ENCODE measurements around the gene C16orf82. TPM values are rescaled to one million over a fixed set of nuclear protein-coding genes. Genes with fewer than 3 reads are reported as not detected.

The C16orf82 gene
- total RNA-seq, 1 experiment from 2014 or later = not detected

- H3K27ac Mint-ChIP-seq = no peak overlapping the region
- no peaks in the 10 kb centered on the region; the same call in 1 of the 2 replicates for H3K27me3 Mint-ChIP-seq (ENCODE audit: low read depth)
- H3K4me3 Mint-ChIP-seq = no peak overlapping the region
- ChIA-PET CTCF (no interaction called here), POLR2A (no interaction called here)
- H3K4me1 Mint-ChIP-seq = 0 out of 2 replicates have a peak, but pooled peaks cover 2% of the 10 kb centered on the region
- H3K36me3 Mint-ChIP-seq = no peaks in the 10 kb centered on the region
- no peak for TF ChIP-seq ELF4 (CRISPR knock-in tag; IDR thresholded peaks at IDR 0.05; ENCODE audit: low read depth)
- no peak for TF ChIP-seq ARID4B (CRISPR knock-in tag; IDR thresholded peaks at IDR 0.05; ENCODE audit: borderline replicate concordance)
- no peak for TF ChIP-seq MYBL2 (CRISPR knock-in tag; IDR thresholded peaks at IDR 0.05)
- no peak for TF ChIP-seq ZNF396 (CRISPR knock-in tag; IDR thresholded peaks at IDR 0.05; ENCODE audit: borderline replicate concordance)
- TF ChIP-seq TCF7 (CRISPR knock-in tag; IDR thresholded peaks at IDR 0.05; ENCODE audit: low read depth) = no peak
- TF ChIP-seq ERG (CRISPR knock-in tag; IDR thresholded peaks at IDR 0.05) = no peak
- TF ChIP-seq ZNF416 (CRISPR knock-in tag; IDR thresholded peaks at IDR 0.05) = no peak
- TF ChIP-seq MLX (CRISPR knock-in tag; IDR thresholded peaks at IDR 0.05) = no peak
- no peak for TF ChIP-seq TEAD4 (CRISPR knock-in tag; IDR thresholded peaks at IDR 0.05)
- no peak for TF ChIP-seq ZNF263 (CRISPR knock-in tag; IDR thresholded peaks at IDR 0.05; ENCODE audit: low read depth)
- TF ChIP-seq NFYB (CRISPR knock-in tag; conservative IDR thresholded peaks at IDR 0.05; ENCODE audit: low read depth) = no peak
- ATAC-seq = no peak
- DNase-seq (ENCODE audit: low spot score) = no peak
- peaks cover 9% of the 10 kb centered on the region for H3K9me3 Mint-ChIP-seq
Observed at GRCh38 chr16:27028591-27029110, 38.1 kb upstream of the C16orf82 start.

GRCh38 chr16:27029525-27029924, 37.2 kb upstream of the C16orf82 start:
- Mint-ChIP-seq H3K36me3 (no peaks in the 10 kb centered on the region), H3K4me3 (no peak overlapping the region), H3K9me3 (peaks cover 9% of the 10 kb centered on the region), H3K4me1 (0 out of 2 replicates have a peak, but pooled peaks cover 2% of the 10 kb centered on the region), H3K27me3 (ENCODE audit: low read depth) (no peaks in the 10 kb centered on the region; the same call in 1 of the 2 replicates), H3K27ac (no peak overlapping the region)
- DNase-seq (ENCODE audit: low spot score) (no peak), ATAC-seq (no peak)
- POLR2A ChIA-PET = no interaction called here
- TF ChIP-seq ZNF121 (CRISPR knock-in tag; IDR thresholded peaks at IDR 0.05) = no peak
- no peak for TF ChIP-seq NR1H2 (CRISPR knock-in tag; IDR thresholded peaks at IDR 0.05)
- TF ChIP-seq E2F4 (CRISPR knock-in tag; IDR thresholded peaks at IDR 0.05; ENCODE audit: borderline replicate concordance, low read depth) = no peak
- TF ChIP-seq ZNF416 (CRISPR knock-in tag; IDR thresholded peaks at IDR 0.05) = no peak
- TF ChIP-seq NFE2L1 (CRISPR knock-in tag; IDR thresholded peaks at IDR 0.05) = no peak
- no peak for TF ChIP-seq SP1 (CRISPR knock-in tag; conservative IDR thresholded peaks at IDR 0.05)
- no peak for TF ChIP-seq ZSCAN18 (CRISPR knock-in tag; IDR thresholded peaks at IDR 0.05)
- CTCF ChIA-PET = no interaction called here

Data from WTC11 (cell line).